Ovary (tissue), 3 donors: ENCODE measurements around the gene CDC42BPA.

ENCODE experiments used
- EP300 ChIP-seq: sonication (generic); formaldehyde crosslinking; IDR thresholded peaks from one replicate; pipeline ENCODE4 v1.6.1; 2017; ENCODE audit warnings: antibody characterized with exemption
- POLR2A ChIP-seq: fragments of 450-650 bp; IDR thresholded peaks from one replicate; pipeline ENCODE4 v1.6.1; 2017; ENCODE audit warnings: antibody characterized with exemption, mild to moderate bottlenecking, moderate library complexity
- TF ChIP-seq, protein P1 (sequence below), 3 donors: fragments of 450-650 bp in 2 of 3; fragments of 200-600 bp in 1 of 3; IDR thresholded peaks; one replicate each; pipeline versions ENCODE4 v1.5.1 to v1.8.0; 2016 to 2022; ENCODE audit warnings: antibody characterized with exemption in 3 of 3, mild to moderate bottlenecking in 1 of 3
- donor health status: DM: no; HTN: no; CAD: no.

DNA sequence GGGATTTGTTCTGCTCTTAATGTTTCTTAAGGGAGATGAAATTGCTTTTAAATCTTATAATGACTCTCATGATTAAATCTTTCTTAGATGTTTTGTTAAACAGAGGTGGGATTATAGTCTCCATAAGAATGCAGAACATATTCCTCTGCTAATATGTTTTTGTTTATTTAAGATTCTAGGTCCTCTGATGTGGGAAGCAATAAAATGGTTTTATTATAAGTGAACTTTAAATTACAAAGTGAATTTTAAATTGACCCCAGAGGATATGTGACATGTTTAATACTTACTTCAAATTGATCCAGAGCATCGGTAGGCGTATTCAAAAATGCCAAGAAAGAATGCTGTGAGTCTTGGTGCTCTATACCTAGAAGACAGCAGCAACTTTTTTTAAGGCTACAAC, 248.8 kb downstream of the CDC42BPA start:
- TF ChIP-seq, protein P1, sequence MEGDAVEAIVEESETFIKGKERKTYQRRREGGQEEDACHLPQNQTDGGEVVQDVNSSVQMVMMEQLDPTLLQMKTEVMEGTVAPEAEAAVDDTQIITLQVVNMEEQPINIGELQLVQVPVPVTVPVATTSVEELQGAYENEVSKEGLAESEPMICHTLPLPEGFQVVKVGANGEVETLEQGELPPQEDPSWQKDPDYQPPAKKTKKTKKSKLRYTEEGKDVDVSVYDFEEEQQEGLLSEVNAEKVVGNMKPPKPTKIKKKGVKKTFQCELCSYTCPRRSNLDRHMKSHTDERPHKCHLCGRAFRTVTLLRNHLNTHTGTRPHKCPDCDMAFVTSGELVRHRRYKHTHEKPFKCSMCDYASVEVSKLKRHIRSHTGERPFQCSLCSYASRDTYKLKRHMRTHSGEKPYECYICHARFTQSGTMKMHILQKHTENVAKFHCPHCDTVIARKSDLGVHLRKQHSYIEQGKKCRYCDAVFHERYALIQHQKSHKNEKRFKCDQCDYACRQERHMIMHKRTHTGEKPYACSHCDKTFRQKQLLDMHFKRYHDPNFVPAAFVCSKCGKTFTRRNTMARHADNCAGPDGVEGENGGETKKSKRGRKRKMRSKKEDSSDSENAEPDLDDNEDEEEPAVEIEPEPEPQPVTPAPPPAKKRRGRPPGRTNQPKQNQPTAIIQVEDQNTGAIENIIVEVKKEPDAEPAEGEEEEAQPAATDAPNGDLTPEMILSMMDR (IDR thresholded peaks at IDR 0.05): no peak
- TF ChIP-seq POLR2A (no peak), EP300 (no peak)
